HG03039 (cell line): ENCODE measurements around the gene KIF4A.
A peak's percentile ranks its signal among the peaks of the same experiment; 100 is the strongest.
"Not testable (repeated sequence)": the region's sequence is repeated elsewhere in the genome, so short reads cannot be mapped to it uniquely, and the experiment has no call there.

Source experiments
- ATAC-seq: cut with Tn5 transposase; IDR thresholded peaks from one replicate; pipeline ENCODE4 v1.9.1; 2021; ENCODE audit warnings: mild to moderate bottlenecking, moderate library complexity; ENCODE audit not compliant: unreplicated experiment

Gene KIF4A, protein sequence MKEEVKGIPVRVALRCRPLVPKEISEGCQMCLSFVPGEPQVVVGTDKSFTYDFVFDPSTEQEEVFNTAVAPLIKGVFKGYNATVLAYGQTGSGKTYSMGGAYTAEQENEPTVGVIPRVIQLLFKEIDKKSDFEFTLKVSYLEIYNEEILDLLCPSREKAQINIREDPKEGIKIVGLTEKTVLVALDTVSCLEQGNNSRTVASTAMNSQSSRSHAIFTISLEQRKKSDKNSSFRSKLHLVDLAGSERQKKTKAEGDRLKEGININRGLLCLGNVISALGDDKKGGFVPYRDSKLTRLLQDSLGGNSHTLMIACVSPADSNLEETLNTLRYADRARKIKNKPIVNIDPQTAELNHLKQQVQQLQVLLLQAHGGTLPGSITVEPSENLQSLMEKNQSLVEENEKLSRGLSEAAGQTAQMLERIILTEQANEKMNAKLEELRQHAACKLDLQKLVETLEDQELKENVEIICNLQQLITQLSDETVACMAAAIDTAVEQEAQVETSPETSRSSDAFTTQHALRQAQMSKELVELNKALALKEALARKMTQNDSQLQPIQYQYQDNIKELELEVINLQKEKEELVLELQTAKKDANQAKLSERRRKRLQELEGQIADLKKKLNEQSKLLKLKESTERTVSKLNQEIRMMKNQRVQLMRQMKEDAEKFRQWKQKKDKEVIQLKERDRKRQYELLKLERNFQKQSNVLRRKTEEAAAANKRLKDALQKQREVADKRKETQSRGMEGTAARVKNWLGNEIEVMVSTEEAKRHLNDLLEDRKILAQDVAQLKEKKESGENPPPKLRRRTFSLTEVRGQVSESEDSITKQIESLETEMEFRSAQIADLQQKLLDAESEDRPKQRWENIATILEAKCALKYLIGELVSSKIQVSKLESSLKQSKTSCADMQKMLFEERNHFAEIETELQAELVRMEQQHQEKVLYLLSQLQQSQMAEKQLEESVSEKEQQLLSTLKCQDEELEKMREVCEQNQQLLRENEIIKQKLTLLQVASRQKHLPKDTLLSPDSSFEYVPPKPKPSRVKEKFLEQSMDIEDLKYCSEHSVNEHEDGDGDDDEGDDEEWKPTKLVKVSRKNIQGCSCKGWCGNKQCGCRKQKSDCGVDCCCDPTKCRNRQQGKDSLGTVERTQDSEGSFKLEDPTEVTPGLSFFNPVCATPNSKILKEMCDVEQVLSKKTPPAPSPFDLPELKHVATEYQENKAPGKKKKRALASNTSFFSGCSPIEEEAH

GRCh38 chrX:70289793-70290770 lies at the start of gene KIF4A, which contains the start of gene PDZD11:
KIF4A (plus strand) TSS chrX:70290104; CDS start chrX:70290459, 355 bp downstream.
PDZD11 (minus strand) TSS chrX:70289927; CDS start chrX:70289341, 586 bp downstream.
- ATAC-seq, result peak; percentile 95

DNA sequence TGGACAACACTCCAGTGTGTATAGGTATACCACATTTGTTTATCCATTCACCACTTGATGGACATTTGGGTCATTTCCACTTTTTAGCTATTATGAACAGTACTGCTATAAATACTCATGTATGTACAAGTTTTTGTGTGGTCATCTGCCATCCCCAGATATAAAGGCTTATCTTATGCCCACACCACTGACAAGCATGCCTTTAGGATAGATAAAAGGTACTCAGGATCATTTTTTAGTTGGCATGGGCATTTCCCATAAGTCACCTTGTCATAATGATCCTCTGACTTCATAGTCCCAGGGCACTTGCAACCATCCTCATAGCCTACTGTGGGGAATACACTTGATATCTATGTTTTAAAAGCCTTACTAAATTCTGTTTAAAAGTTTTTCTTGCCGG lies 49.2 kb upstream of the KIF4A start:
- ATAC-seq, result no peak

DNA sequence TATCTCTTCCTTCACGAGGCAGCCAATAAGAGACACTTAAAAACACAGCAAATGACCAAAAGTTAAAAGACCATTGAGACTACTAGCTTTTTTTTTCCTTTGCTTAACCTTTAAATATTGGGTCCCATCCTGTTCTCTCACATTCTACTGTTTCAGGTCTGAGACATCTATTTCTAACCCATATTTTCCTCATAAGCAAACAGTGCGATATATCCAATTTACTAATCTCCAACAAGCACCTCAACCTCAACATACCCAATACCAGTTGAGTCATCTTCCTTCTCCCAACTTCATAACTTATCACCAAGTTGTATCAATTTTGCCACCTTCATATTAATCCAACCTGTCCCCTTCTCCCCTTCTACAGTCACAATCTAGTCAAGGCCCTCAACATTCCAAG lies 48.4 kb upstream of the KIF4A start:
- ATAC-seq, result no peak

DNA sequence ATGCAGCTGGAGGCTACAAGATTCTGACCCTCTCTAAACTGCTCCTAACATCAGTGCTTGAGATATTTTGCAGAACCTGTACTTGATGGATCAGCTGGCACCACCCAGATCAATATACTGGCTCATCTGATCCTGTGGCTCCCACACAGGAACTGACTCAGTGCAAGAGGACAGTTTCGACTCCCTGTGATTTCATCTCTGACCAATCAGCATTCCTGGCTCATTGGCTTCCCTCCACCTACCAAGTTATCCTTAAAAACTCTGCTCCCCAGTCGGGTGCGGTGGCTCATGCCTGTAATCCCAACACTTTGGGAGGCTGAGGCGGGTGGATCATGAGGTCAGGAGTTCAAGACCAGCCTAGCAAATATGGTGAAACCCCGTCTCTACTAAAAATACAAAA lies 46.3 kb upstream of the KIF4A start:
- not testable (repeated sequence) for ATAC-seq

GRCh38 chrX:70244881-70245280 lies 45.0 kb upstream of the KIF4A start:
- no peak for ATAC-seq

DNA sequence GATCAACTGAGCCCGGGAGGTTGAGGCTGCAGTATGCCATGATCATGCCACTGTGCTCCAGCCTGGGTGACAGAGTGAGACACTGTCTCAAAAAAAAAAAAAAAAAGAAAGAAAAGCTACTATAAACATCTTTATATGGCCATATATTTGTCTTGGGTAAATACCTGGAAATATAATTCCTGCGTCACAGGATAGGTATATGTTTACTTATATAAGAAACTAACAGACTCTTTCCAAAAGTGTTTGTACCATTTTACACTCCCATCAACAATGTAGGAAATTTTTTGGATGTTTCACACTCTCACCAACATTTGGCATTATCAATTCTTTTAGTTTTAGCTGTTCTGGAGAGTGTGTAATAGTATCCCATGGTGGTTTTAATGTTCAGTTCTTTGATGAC lies 42.7 kb upstream of the KIF4A start:
- no peak for ATAC-seq

DNA sequence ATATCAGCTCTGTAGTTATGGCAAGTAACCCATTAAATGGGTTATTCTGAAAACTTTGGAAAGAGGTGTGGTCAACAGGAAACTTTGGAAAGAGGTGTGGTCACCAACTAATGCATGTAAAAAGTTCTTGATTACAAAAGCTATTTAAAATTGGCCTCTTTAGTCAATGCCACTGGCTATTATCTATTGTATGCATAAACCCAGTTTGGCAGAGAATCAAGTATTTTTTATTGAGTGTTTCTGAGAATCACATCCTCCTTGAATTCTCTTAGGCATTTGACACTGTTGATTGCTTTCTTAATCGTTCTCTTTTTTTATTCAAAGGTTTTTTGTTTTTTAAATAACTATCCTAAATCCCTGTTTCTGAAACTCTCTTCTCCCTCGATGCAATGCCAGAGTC lies 37.4 kb upstream of the KIF4A start:
- no peak for ATAC-seq

DNA sequence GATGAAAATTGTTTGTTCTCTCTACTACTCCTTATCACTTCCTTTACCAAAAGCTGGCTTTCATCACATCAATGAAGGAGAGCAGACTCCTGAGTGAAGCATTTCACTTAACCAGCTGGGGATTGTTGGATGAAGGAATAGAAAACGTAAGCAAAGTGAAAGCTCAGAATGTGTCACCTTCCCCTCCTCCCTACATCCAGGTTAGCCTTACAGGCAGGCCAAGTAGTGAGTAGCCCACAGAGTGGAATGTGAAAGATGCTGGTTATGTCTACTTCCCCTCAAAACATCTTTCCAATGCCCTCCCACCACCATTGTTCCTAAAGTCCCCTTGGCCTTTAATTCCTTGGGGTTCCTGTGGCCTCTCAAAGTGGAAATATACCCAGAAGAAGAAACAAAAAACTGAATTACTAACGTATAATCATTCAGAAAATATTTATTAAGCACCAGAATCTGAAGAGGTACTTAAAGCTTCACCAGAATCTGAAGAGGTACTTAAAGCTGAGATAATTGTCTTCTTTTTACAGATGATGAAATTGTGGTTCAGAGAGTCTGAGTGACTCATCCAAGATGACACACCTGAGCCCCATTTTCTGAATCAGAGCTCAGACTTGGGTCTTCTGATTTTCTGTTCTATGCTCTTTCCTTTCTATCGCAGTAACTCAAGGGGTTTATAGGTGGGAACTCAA lies 36.4 kb upstream of the KIF4A start:
- no peak for ATAC-seq

DNA sequence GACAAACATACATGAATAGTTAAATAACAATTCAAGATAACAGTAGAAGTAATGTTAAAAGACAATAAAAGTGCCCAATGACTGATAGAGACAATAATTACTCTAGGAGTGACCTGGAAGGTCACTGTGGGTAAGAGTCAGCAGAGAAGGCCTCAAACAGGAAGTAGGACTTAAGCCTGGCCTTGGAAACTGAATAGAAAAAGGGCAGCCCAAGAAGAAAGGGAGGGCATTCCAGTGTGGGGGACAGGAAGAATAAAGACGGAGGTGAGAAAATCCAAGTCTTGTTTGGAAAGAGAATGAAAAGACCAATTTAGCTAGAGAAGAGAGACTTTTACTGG lies 35.9 kb upstream of the KIF4A start:
- no peak for ATAC-seq

DNA sequence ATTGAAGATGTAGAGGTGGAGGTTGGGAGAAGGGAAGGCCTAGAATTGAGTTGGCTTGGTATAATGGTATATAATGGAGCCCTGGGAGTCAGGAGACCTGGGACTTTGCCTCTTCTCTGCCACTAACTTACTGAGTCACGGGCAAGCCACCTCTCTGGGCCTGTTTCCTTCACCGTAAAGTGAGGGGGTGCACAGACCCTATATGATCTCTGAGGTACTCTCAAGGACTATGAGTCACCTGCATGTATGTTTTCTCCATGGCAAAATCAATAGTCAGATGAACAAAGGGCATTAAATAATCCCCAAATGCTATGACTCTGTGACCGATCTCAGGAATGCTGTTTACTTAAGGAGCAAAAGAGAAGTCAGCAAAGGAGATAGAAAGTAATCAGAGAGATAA lies 35.0 kb upstream of the KIF4A start:
- no peak for ATAC-seq

- ATAC-seq, result no peak
These were observed 34.5 kb upstream of the KIF4A start for GRCh38 chrX:70255452-70255851.

GRCh38 chrX:70257423-70258288 lies 32.2 kb upstream of the KIF4A start:
- no peak for ATAC-seq

- no peak for ATAC-seq
These were observed 29.8 kb upstream of the KIF4A start, which contains the start of gene P2RY4 for GRCh38 chrX:70260104-70260503. P2RY4 (minus strand) TSS chrX:70260204; CDS start chrX:70259624, 580 bp downstream.

GRCh38 chrX:70262952-70263567 lies 26.8 kb upstream of the KIF4A start:
- no peak for ATAC-seq

- ATAC-seq, result no peak
These were observed 25.1 kb upstream of the KIF4A start for GRCh38 chrX:70264784-70265183.

DNA sequence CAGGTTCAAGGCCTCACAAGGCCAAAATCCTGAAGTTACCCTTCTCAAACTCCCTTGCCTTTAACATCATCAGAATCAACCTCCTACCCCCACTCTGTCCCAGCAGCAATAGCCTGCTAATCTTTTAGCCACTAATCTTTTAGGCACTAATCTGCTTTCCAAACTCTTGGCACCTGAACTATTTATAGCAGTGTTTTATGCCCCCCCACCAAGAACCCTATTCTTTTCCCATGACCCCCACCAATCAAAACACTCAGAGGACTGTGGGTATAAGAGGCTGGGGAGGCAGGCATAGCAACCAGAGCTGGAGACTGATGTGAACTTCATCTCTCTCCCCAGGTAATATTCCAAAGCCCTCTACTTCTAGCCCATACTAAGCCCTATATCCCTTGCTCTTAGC lies 21.9 kb upstream of the KIF4A start, which contains the start of gene ARR3:
ARR3 (plus strand) TSS at position 301 of the 400 bp plus-strand sequence. CDS start 1,052 bp downstream, outside the sequence.
- ATAC-seq, result no peak

DNA sequence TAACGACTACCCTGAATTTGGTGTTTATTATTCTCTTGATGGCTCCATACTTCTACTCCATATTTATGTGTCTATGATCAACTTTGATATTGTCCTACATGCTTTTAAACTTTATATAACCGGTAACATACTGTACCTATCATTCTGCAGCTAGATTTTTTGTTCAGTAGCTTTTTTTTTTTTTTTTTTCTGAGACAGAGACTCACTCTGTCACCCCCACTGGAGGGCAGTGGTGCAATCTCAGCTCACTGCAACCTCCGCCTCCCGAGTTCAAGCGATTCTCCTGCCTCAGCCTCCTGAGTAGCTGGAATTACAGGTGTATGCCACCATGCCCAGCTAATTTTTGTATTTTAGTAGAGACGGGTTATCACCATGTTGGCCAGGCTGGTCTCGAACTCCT lies 15.9 kb upstream of the KIF4A start:
- ATAC-seq, result not testable (repeated sequence)

GRCh38 chrX:70279081-70279480 lies 10.8 kb upstream of the KIF4A start:
- no peak for ATAC-seq
